ENCODE data around the gene CLDN15.

GRCh38 chr7:101201695-101202602 lies 35.7 kb downstream of the CLDN15 start:
- TF ChIP-seq CTCF (IDR thresholded peaks at IDR 0.05; ENCODE audit: insufficient read depth, low read length, poor library complexity, severe bottlenecking) (no peak), EZH2phosphoT487 (conservative IDR thresholded peaks at IDR 0.05; ENCODE audit: low read length) (no peak)
